ENCODE results near the gene PAM. TPM values are rescaled to one million over a fixed set of nuclear protein-coding genes. Genes with fewer than 3 reads are reported as not detected.

The PAM gene
- total and polyA plus RNA-seq, 2 of the 13 experiments (the other 11 are each of a cell fraction or from before 2014, with no cell fraction given) = 20.2 to 79.1 TPM

GRCh38 chr5:102932781-102933180, 177.7 kb downstream of the PAM start:
- Histone ChIP-seq H3K36me3 (replicated peaks in 1 of 2; ENCODE audit: control insufficient read depth in 1 of 2, insufficient read depth in 2 of 2, low read length in 2 of 2) (no peaks in the 10 kb centered on the region), H3K4me3 (replicated peaks in 1 of 3; ENCODE audit: insufficient read depth in 1 of 3, low read depth in 2 of 3, low read length in 3 of 3) (no peak overlapping the region), H3K4me1 (ENCODE audit: insufficient read depth, low read length) (no peaks in the 10 kb centered on the region), H3K27ac (ENCODE audit: extremely low read length, insufficient read depth, low read length) (no peak overlapping the region), H3K27me3 (ENCODE audit: control insufficient read depth in 1 of 2, insufficient read depth in 2 of 2, low read length in 2 of 2) (no peaks in the 10 kb centered on the region), H3K4me2 (ENCODE audit: low read depth, low read length) (no peak overlapping the region), H3K79me2 (ENCODE audit: insufficient read depth, low read length) (no peaks in the 10 kb centered on the region), H2AFZ (ENCODE audit: low read length) (no peak overlapping the region), H4K20me1 (ENCODE audit: insufficient read depth, low read length) (no peaks in the 10 kb centered on the region), H3K9me3 (ENCODE audit: low read length) (no peaks in the 10 kb centered on the region), H3K9ac (ENCODE audit: insufficient read depth, low read depth, low read length) (no peak overlapping the region)
- ChIA-PET POLR2A (no interaction called here), CTCF (ENCODE audit: low intra/inter-chr PET ratio, low total read pairs) (no interaction called here)
- ATAC-seq = no peak
- in situ Hi-C loops (cut with HindIII; ENCODE audit: extremely low pct_ligation_motif_present, low pct_unique_long_range_greater_than_20kb) (no loop called here), intact Hi-C loops (cut with micrococcal nuclease; ENCODE audit: unreplicated experiment) (no loop called here)
- DNase-seq (ENCODE audit: low spot score) = no peak
- FAIRE-seq = no peak
- no TSS peak for BruUV-seq (replicated peaks)
- TF ChIP-seq ARNT2 (CRISPR knock-in tag; IDR thresholded peaks at IDR 0.05; ENCODE audit: low read depth) (no peak), TCF12 (IDR thresholded peaks at IDR 0.05) (no peak), TCF12 (CRISPR knock-in tag; IDR thresholded peaks at IDR 0.05) (no peak), MNT (IDR thresholded peaks at IDR 0.05) (no peak), ZNF710 (CRISPR knock-in tag; IDR thresholded peaks at IDR 0.05; ENCODE audit: borderline replicate concordance) (no peak), PAWR (CRISPR knock-in tag; IDR thresholded peaks at IDR 0.05; ENCODE audit: borderline replicate concordance) (no peak), CAMTA2 (CRISPR knock-in tag; IDR thresholded peaks at IDR 0.05; ENCODE audit: borderline replicate concordance) (no peak), TEF (CRISPR knock-in tag; IDR thresholded peaks at IDR 0.05) (no peak), ZNF674 (CRISPR knock-in tag; IDR thresholded peaks at IDR 0.05; ENCODE audit: low read depth) (no peak), STAG1 (CRISPR knock-in tag; IDR thresholded peaks at IDR 0.05) (no peak), ZBTB34 (CRISPR knock-in tag; IDR thresholded peaks at IDR 0.05) (no peak), HOXA5 (CRISPR knock-in tag; IDR thresholded peaks at IDR 0.05) (no peak), ZNF597 (CRISPR knock-in tag; IDR thresholded peaks at IDR 0.05) (no peak)
- WGBS (ENCODE audit: low lambda C conversion rate) = 94% methylated on average over 6 of the region's 6 CpGs
